Measurements from ENCODE around the gene SZT2.

DNA sequence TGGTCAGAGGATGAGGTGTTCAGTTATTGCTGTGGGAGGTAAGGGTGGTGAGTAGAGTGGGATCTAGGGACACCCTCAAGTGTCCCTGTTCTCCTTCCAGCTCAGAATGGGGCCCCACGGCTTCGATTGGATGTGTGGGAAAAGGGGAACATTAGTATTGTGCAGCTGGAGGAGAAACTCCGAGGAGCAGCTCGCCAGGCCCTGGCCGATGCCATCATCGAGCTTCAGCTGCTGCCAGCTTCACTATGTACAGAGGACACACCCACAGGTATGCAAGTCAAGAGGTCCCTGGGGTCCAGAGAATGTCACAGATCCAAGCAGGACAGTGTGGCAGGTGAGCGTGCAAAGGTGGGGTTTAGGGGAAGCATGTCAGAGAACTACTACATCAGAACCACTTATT is 50.1 kb downstream of the SZT2 start:
- no peak for TF ChIP-seq POLR2AphosphoS5 (IDR thresholded peaks at IDR 0.05; ENCODE audit: low read depth, low read length)
- no peak for TF ChIP-seq REST (IDR thresholded peaks at IDR 0.05; ENCODE audit: insufficient read depth in 1 of 2, low read depth in 2 of 2, low read length in 2 of 2)
- TF ChIP-seq FOXP2 (optimal IDR thresholded peaks at IDR 0.05; ENCODE audit: borderline replicate concordance, extremely low read depth, extremely low read length, insufficient read depth), result no peak
- TF ChIP-seq TAF1 (IDR thresholded peaks at IDR 0.05; ENCODE audit: borderline replicate concordance, insufficient read depth, low read length), result no peak
